HG03354 (cell line): ENCODE results near the gene KDM1B.

Experiments used
- ATAC-seq: cut with Tn5 transposase; IDR thresholded peaks from one replicate; pipeline ENCODE4 v1.9.1; 2021; ENCODE audit warnings: mild to moderate bottlenecking; ENCODE audit not compliant: unreplicated experiment, poor library complexity, severe bottlenecking

KDM1B gene

GRCh38 chr6:18155150-18155863 lies at the start of gene KDM1B:
Gene KDM1B (plus strand): TSS chr6:18155422. CDS start chr6:18159896, 4,474 bp downstream.
- peak; percentile 91 for ATAC-seq

DNA sequence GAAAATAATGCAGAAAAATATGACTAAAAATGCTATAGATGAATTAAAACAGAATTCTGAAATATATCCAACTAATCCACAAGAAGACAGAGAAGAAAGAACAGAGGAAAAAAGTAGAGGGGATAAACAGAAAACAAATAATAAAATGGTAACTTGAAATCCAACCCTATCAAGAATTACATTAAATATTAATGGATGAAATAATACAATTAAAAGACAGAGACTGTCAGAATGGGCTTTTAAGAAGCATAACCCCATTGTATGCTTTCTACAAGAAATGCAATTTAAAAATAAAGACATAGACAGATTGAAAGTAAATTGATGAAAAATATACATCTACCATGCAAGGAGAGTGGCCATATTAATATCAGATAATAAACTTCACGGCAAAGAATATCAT lies 48.2 kb upstream of the KDM1B start:
- ATAC-seq = no peak

GRCh38 chr6:18110162-18110561 lies 45.1 kb upstream of the KDM1B start:
- no peak for ATAC-seq

DNA sequence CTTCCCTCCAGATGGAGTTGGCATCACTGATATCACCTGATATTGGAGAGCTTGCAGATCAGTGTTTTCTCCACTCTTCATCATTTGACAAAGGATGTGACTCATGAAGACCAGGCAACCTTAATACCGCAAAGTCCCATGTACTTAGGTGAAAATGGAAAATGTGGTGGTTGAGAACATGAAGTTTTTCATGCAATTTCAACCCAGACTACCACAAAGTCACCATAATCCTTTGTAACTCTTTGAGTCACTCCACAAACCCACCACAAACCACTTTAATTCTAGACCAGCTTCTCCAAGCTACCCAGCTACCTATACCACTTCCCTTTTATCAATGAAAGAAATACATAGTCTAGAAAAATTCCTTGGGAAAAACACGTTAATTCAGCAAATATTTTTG lies 39.9 kb upstream of the KDM1B start:
- no peak for ATAC-seq

DNA sequence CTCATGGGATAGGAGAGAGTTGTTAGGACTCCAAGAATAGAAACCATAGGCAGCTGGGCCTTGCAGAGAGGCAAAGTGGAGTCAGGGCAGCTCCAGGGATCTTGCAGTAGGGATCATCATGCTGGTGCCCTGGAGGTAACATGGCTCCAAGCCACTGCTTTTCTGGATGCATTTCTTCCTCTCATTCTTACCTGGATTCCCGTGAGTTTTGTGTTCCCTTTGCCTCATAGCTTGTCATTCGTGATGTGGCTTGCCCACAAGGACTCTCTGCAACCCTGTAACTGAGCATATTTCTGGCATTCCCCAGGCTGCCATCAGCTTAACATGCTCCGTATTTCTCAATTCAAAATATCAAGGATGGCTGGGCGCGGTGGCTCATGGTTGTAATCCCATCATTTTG lies 38.1 kb upstream of the KDM1B start:
- ATAC-seq = no peak

- no peak for ATAC-seq
These were observed 36.9 kb upstream of the KDM1B start for GRCh38 chr6:18118330-18118729.

- no peak for ATAC-seq
These were observed 36.0 kb upstream of the KDM1B start for GRCh38 chr6:18119236-18119635.

GRCh38 chr6:18121580-18122127 lies 33.6 kb upstream of the KDM1B start:
- no peak for ATAC-seq

GRCh38 chr6:18122128-18123093 lies 32.8 kb upstream of the KDM1B start, which contains the start of gene NHLRC1:
Gene NHLRC1 (minus strand): TSS chr6:18122677. CDS start chr6:18122606, 71 bp downstream.
- ATAC-seq = peak; percentile 100

DNA sequence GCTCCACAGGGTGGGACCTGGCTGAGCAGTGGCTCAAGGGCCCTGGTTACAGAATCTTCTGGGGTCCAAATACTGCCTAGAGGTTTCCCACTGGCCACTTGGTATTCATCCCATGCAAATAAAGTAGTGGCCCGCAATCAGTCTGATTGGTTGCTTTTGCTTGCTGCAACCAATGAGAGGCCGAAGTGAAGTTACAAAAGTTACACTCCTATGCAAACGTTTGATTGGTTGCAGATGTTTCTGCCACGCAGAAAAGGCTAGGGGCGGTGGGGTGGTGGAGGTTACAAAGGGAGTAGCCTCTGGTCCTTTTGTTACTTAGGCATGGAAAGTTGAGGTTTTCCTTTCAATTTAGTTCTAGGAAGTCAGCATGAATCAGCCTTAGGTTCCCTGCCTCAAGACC lies 29.1 kb upstream of the KDM1B start:
- no peak for ATAC-seq

GRCh38 chr6:18132346-18132745 lies 22.9 kb upstream of the KDM1B start:
- ATAC-seq = no peak

DNA sequence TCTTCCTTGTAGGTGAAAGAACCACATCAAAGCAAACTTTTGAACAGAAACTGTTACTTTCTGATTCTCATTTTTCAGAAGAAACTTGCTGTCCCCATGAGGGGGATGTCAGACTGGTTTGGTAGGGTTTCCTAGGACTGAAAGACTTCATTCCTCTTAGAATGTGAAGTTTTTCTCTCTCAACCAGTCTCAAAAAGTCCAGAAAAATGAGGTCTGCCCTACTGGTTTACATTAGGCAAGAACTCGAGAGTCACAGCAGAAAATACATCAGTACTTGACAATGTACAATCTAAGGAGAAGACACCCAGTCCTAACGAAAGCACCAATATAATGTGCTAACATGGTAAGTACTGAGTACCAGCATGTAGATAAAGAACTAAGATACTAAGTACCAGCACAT lies 20.1 kb upstream of the KDM1B start:
- ATAC-seq = no peak

DNA sequence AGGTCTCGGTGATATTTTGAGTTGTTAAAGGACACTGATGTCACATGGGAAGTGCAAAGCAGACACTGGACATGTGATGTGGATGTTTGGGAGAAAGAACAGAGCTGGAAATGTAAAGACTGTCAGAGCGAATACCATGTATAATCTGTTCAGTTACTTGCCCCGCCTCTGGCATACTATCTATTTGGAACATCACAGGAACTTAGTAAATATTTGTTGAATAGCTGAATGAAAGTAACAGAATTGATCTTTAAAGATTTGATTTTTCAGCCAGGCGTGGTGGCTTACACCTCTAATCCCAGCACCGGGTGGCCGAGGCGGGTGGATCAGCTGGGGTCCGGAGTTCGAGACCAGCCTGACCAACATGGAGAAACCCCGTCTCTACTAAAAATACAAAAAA lies 19.0 kb upstream of the KDM1B start:
- no peak for ATAC-seq

DNA sequence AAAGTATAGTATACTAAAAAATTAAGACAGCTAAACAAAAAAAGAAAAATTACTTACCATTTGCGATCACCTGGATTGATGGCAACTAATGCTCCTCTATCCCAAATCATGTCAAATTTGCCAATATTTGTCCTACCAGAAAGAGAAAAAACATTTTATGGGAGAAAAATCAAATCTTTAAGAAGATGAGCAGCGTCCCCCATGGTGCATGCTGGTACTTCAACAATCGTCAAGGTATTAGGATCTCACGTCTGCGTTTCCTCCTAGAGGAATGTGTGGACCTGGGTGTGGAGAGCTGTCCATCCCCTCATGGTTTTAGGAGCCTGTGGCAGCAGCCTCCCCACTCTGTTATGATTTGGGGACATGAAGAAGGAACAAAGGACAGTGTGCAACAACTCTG lies 16.3 kb upstream of the KDM1B start:
- no peak for ATAC-seq

DNA sequence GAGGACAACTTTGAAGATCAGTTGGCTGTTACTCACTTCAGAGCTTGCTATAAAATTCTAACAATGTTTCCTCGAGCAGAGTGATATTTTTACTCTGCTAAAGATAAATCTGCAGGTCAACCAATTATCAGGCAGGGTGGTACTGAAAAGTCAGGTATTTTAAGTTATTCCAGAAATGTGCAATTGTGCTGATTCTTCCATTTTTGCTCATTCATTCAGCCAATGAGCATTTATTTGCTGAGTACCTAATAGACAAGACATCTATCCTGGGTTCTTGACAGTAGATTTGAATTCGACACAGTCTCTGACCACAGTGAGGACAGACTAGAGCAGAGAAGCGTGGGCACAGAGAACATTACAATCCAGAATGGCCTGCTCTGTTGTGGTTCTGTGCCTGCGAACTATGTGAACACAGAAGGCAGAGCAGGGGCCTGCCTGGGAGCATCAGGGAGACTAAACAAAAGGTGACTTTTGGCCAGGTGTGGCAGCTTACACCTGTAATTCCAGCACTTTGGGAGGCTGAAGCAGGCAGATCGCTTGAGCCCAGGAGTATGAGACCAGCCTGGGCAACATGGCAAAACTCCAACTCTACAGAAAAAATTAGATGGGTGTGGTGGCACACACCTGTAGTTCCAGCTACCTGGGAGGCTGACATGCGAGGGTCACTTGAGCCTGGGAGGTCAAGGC lies 15.1 kb upstream of the KDM1B start:
- ATAC-seq = no peak

- no peak for ATAC-seq
These were observed 13.2 kb upstream of the KDM1B start for GRCh38 chr6:18141805-18142590.

DNA sequence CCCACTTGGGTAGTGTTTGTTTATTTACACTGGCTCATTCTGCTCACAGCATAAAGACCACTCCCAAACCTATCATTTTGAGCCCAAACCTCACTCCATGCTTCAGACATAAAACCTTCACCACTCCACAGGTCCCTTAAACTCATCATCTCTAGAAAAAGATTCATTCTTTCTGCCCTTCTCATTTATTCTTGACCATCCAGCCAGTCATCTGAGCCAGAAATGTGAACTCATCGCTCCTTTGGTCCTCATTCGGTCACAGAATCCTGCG lies 12.7 kb upstream of the KDM1B start:
- no peak for ATAC-seq

DNA sequence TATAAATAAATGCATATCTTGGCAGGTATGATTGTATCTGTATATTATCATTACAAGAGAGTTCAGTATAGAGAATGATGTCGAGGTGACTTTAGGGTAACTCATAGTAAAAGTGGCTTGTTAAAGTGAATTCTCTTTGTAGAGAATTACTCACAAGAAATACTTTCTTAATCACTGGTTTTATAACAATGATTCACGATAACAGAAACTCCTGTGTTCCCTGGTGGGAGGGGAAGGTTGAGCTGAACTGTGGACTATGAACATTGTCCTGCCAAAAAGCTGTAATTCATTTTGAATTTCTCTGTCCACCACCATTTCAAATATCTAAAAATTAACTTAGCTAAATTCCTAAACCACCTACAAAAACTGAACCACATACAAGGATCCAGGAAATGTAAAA lies 8.1 kb upstream of the KDM1B start:
- no peak for ATAC-seq

GRCh38 chr6:18147616-18148015 lies 7.6 kb upstream of the KDM1B start:
- no peak for ATAC-seq
